ENCODE results near the gene TRIM40.

TRIM40 gene

DNA sequence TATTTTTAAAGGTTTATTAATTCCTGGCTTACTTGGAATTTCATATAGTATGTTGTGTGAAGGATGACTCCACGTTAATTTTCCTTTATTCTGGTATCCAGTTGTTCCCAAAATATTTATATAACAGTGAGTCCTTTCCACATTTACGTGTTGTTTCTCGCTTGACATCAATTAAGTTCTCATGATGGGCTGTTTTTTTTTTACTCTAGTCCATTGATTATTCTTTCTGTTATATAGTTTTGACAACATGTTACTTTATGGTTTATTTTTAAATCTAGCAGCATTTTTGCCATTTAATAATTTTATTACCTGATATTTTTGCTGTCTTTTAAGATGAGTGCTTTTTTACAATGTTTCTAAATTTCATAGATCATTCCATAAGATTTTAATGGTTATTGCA lies 6.7 kb downstream of the TRIM40 start:
- no peak overlapping the region for H3K27ac ChIP-seq
- H3K4me3 ChIP-seq = no peak overlapping the region
- H3K9ac ChIP-seq (ENCODE audit: insufficient read length) = no peak overlapping the region
- no peak for TF ChIP-seq FOXP2 (optimal IDR thresholded peaks at IDR 0.05; ENCODE audit: control extremely low read depth, extremely low read length, insufficient read depth)
- no peak for TF ChIP-seq EZH2 (IDR thresholded peaks at IDR 0.05)
- no peak for TF ChIP-seq POLR2AphosphoS5 (IDR thresholded peaks at IDR 0.05; ENCODE audit: borderline replicate concordance, low read depth, low read length)
- H3K9me3 ChIP-seq (ENCODE audit: low read depth, low read length) = no peaks in the 10 kb centered on the region
- H3K36me3 ChIP-seq (ENCODE audit: insufficient read depth, low read length) = no peaks in the 10 kb centered on the region
- no peak for DNase-seq (ENCODE audit: low read depth, low spot score)

DNA sequence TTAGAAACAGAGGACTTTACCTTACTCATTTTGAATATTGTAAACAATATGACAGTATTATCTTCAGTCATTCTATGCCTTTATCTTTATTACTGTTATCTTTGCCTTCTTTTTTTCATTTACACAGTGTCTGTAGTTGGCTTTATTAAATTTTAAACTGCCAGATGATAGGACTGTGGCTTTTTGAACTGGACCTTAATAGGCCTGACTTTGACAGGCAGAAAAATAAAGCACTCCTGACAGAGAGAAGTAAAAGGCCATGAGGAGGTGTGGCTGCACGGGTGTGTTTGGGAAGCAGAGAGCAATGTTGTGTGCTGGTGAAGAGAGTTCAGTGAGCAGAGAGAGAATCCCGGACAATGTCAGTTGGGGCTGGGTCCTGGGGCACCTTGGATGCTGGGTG lies 7.8 kb downstream of the TRIM40 start:
- no peak overlapping the region for H3K27ac ChIP-seq
- DNase-seq (ENCODE audit: low read depth, low spot score) = no peak
- H3K9ac ChIP-seq (ENCODE audit: insufficient read length) = no peak overlapping the region
- no peaks in the 10 kb centered on the region for H3K9me3 ChIP-seq (ENCODE audit: low read depth, low read length)
- no peak overlapping the region for H3K4me3 ChIP-seq
- no peaks in the 10 kb centered on the region for H3K36me3 ChIP-seq (ENCODE audit: insufficient read depth, low read length)
- no peak for TF ChIP-seq POLR2AphosphoS5 (IDR thresholded peaks at IDR 0.05; ENCODE audit: borderline replicate concordance, low read depth, low read length)
- no peak for TF ChIP-seq EZH2 (IDR thresholded peaks at IDR 0.05)
- no peak for TF ChIP-seq FOXP2 (optimal IDR thresholded peaks at IDR 0.05; ENCODE audit: control extremely low read depth, extremely low read length, insufficient read depth)

DNA sequence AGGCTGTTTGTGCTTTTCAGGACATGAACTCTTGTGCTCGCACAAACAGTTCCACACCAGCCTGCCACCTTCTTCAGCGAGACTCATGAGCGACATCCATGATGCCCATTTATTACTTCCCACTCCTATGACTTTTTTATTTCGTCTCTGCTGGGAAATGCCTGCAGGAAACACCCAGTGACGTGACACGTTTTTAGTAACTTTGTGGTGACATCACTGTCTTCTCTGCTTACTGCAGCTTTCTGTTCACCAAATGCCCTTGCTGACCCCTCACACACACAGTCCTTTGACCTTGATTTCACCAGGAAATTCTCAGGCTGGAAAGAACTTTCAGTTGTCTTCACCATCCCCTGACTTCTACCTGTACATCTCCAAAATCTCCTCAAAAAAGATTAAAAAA lies 8.9 kb downstream of the TRIM40 start:
- Histone ChIP-seq H3K9ac (ENCODE audit: insufficient read length) (no peak overlapping the region), H3K36me3 (ENCODE audit: insufficient read depth, low read length) (no peaks in the 10 kb centered on the region), H3K27ac (no peak overlapping the region), H3K9me3 (ENCODE audit: low read depth, low read length) (no peaks in the 10 kb centered on the region), H3K4me3 (no peak overlapping the region)
- DNase-seq (ENCODE audit: low read depth, low spot score) = no peak
- no peak for TF ChIP-seq FOXP2 (optimal IDR thresholded peaks at IDR 0.05; ENCODE audit: control extremely low read depth, extremely low read length, insufficient read depth)
- no peak for TF ChIP-seq POLR2AphosphoS5 (IDR thresholded peaks at IDR 0.05; ENCODE audit: borderline replicate concordance, low read depth, low read length)
- TF ChIP-seq EZH2 (IDR thresholded peaks at IDR 0.05) = no peak

DNA sequence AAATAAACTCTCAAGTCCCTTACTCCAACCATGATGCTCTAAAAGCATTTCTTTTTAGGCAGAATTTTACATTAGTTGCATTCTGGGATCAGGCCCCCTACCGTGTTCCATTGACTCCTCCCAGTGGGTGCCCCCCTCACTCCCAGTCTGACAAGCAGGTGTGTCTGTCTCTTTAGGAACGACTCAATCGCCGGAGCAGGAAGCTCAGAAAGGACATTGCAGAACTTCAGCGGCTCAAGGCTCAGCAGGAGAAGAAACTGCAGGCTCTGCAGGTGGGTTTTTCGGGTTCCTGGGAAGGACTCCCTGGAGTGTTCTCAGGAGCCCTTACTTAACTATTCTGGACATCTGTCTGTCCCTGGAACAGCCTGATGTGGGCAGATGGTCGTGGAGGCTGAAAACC lies 9.9 kb downstream of the TRIM40 start:
- Histone ChIP-seq H3K9me3 (ENCODE audit: low read depth, low read length) (no peaks in the 10 kb centered on the region), H3K9ac (ENCODE audit: insufficient read length) (no peak overlapping the region), H3K4me3 (no peak overlapping the region), H3K27ac (no peak overlapping the region), H3K36me3 (ENCODE audit: insufficient read depth, low read length) (no peaks in the 10 kb centered on the region)
- no peak for DNase-seq (ENCODE audit: low read depth, low spot score)
- TF ChIP-seq POLR2AphosphoS5 (IDR thresholded peaks at IDR 0.05; ENCODE audit: borderline replicate concordance, low read depth, low read length) (no peak), FOXP2 (optimal IDR thresholded peaks at IDR 0.05; ENCODE audit: control extremely low read depth, extremely low read length, insufficient read depth) (no peak), EZH2 (IDR thresholded peaks at IDR 0.05) (no peak)

DNA sequence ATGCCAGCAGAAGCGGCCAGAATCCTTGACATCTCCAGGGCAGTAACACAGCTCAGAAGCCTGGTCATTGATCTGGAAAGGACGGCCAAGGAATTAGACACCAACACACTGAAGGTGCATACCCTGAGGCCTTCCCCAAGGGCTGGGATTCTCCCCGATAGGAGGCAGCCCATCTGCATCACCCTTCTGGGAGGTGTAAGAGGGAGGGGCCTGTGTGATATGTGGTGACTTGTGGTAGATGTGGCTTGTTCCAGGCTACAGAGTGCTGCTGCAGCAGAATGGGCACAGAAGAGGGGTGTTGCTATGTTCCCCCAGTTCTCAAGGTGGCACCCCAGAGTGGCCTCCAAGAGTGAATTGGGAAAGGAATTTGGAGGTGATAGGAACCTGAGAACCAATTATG lies 11.2 kb downstream of the TRIM40 start:
- TF ChIP-seq EZH2 (IDR thresholded peaks at IDR 0.05) = no peak
- no peak for TF ChIP-seq FOXP2 (optimal IDR thresholded peaks at IDR 0.05; ENCODE audit: control extremely low read depth, extremely low read length, insufficient read depth)
- no peak for TF ChIP-seq POLR2AphosphoS5 (IDR thresholded peaks at IDR 0.05; ENCODE audit: borderline replicate concordance, low read depth, low read length)
- no peak for DNase-seq (ENCODE audit: low read depth, low spot score)

DNA sequence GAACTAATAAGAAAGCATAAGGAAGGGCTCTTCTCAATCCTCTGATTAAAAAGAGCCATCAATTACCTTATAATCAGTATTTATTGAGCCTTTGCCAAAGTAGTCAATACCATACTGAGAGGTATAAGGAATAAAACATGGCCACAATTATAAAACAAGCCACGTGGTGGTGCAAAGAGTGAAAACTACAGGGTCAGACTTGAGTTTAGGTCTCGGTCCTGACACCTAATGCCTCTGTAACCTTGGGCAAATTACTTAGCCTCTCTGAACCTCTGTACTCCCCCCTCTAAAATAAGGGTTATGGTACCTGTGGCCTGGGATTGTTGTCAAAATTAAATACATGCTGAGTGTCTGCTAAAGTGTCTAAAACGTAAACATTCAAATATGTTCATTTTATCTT lies 13.3 kb downstream of the TRIM40 start:
- no peak for TF ChIP-seq POLR2AphosphoS5 (IDR thresholded peaks at IDR 0.05; ENCODE audit: borderline replicate concordance, low read depth, low read length)
- TF ChIP-seq FOXP2 (optimal IDR thresholded peaks at IDR 0.05; ENCODE audit: control extremely low read depth, extremely low read length, insufficient read depth) = no peak
- TF ChIP-seq EZH2 (IDR thresholded peaks at IDR 0.05) = no peak
- Histone ChIP-seq H3K36me3 (ENCODE audit: insufficient read depth, low read length) (no peaks in the 10 kb centered on the region), H3K9me3 (ENCODE audit: low read depth, low read length) (no peaks in the 10 kb centered on the region), H3K9ac (ENCODE audit: insufficient read length) (no peak overlapping the region), H3K4me3 (no peak overlapping the region), H3K27ac (no peak overlapping the region)
- no peak for DNase-seq (ENCODE audit: low read depth, low spot score)

More for the DNA sequence above, 11.2 kb downstream of the TRIM40 start:
- Histone ChIP-seq H3K36me3 (ENCODE audit: insufficient read depth, low read length) (no peaks in the 10 kb centered on the region), H3K9me3 (ENCODE audit: low read depth, low read length) (no peaks in the 10 kb centered on the region), H3K9ac (ENCODE audit: insufficient read length) (no peak overlapping the region), H3K27ac (no peak overlapping the region), H3K4me3 (no peak overlapping the region)

DNA sequence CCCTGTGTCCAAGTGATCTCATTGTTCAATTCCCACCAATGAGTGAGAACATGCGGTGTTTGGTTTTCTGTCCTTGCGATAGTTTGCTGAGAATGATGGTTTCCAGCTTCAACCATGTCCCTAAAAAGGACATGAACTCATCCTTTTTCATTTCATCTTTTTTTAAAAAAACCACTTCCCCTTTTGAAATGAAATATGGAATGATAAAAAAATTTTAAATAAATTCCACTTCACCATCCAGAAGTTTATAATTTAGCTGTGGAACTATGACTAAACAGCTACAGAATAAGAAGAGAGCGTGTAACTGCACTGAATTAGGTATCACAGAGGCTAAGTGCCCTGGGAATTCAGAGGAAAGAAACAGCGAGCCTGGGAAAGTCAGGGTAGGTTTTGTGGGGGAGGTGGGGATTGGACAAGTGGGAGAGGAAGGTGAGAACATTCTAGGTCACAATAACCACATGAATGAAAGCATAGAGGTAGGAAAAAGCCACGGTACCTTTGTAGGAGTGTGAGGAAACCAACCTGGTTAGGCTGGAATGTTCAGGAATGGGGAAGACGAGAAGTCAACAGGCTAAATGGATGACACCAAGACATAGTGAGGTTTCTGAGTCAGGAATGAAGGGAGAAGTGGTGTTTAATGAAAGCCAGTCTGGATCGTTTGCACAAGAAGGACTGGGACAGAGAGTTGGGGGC lies 14.1 kb downstream of the TRIM40 start:
- H3K27ac ChIP-seq = no peak overlapping the region
- H3K4me3 ChIP-seq = no peak overlapping the region
- H3K36me3 ChIP-seq (ENCODE audit: insufficient read depth, low read length) = no peaks in the 10 kb centered on the region
- DNase-seq (ENCODE audit: low read depth, low spot score) = no peak
- no peak overlapping the region for H3K9ac ChIP-seq (ENCODE audit: insufficient read length)
- H3K9me3 ChIP-seq (ENCODE audit: low read depth, low read length) = no peaks in the 10 kb centered on the region
- TF ChIP-seq EZH2 (IDR thresholded peaks at IDR 0.05) (no peak), POLR2AphosphoS5 (IDR thresholded peaks at IDR 0.05; ENCODE audit: borderline replicate concordance, low read depth, low read length) (no peak), FOXP2 (optimal IDR thresholded peaks at IDR 0.05; ENCODE audit: control extremely low read depth, extremely low read length, insufficient read depth) (no peak)

DNA sequence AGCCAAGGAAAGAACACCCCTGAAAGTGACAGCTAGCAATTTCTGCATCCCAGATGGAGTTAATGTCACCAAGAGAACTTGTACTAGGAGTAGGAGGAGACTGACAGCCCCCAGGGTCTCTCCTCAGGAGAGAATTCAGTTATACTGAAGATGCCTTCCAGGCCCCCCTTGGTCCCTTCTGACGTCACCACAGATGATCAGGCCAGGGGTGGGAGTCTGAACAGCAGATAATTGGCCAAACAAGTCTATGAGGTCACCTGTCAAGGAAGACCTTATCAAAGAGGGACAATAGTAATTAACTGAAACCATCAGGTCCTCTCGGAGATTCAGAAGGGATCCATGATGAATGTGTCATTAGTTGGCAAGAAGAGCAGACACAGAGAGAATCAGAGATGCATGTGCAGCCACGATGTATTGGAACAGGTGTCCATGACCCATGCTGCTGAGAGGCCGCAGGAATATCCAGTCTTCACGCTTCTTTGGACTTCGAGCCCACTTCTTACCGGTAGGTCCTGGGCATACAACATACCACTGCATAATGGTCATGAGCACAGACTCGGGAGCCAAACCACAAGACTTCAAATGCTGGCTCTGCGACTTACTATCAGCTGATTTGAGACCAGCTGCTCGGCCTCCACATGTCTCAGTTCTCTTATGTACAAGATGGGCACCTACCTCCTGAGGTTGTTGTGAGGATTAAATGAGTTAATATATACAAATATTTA lies 14.9 kb downstream of the TRIM40 start:
- no peak for TF ChIP-seq FOXP2 (optimal IDR thresholded peaks at IDR 0.05; ENCODE audit: control extremely low read depth, extremely low read length, insufficient read depth)
- no peak for TF ChIP-seq POLR2AphosphoS5 (IDR thresholded peaks at IDR 0.05; ENCODE audit: borderline replicate concordance, low read depth, low read length)
- H3K9ac ChIP-seq (ENCODE audit: insufficient read length) = no peak overlapping the region
- no peaks in the 10 kb centered on the region for H3K9me3 ChIP-seq (ENCODE audit: low read depth, low read length)
- no peak for DNase-seq (ENCODE audit: low read depth, low spot score)
- no peak overlapping the region for H3K27ac ChIP-seq
- H3K36me3 ChIP-seq (ENCODE audit: insufficient read depth, low read length) = no peaks in the 10 kb centered on the region
- H3K4me3 ChIP-seq = no peak overlapping the region

Data from SK-N-MC (cell line).